HepG2 (cell line): ENCODE measurements around the gene ALDOA. TPM values are rescaled to one million over a fixed set of nuclear protein-coding genes. Genes with fewer than 3 reads are reported as not detected.

Experiments
- ARNT ChIP-seq: fragments of 450-650 bp; IDR thresholded peaks from 2 replicates; pipeline ENCODE4 v1.6.1; 2017
- BCL6 ChIP-seq: IDR thresholded peaks from 2 replicates; pipeline ENCODE4 v1.6.1; 2016; ENCODE audit warnings: missing genetic modification reagents, missing compliant biosample characterization
- HCFC1 ChIP-seq: fragments of 150-350 bp; IDR thresholded peaks from 2 replicates; pipeline ENCODE4 v1.6.1; 2014; ENCODE audit warnings: low read depth, low read length
- MBD4 ChIP-seq: IDR thresholded peaks from 2 replicates; pipeline ENCODE4 v1.6.1; 2012; ENCODE audit warnings: low read length, inconsistent platforms, borderline replicate concordance
- NFRKB ChIP-seq: fragments of 450-650 bp; IDR thresholded peaks from 2 replicates; pipeline ENCODE4 v1.6.1; 2017
- RFX5 ChIP-seq: IDR thresholded peaks from 2 replicates; pipeline ENCODE4 v1.6.1; 2011; ENCODE audit warnings: low read depth, low read length, improper control_type of control experiment
- SALL2 ChIP-seq: sonication (generic); formaldehyde crosslinking; IDR thresholded peaks from 2 replicates; pipeline ENCODE4 v1.8.1; 2023; ENCODE audit warnings: mild to moderate bottlenecking, missing genetic modification reagents, inconsistent platforms
- TBX3 ChIP-seq: fragments of 450-650 bp; IDR thresholded peaks from 2 replicates; pipeline ENCODE4 v1.6.1; 2017; ENCODE audit warnings: antibody characterized with exemption, mild to moderate bottlenecking, inconsistent platforms, borderline replicate concordance
- TMF1 ChIP-seq: sonication (generic); formaldehyde crosslinking; IDR thresholded peaks from 2 replicates; pipeline ENCODE4 v1.8.1; 2022; ENCODE audit warnings: low read depth, missing genetic modification reagents
- ZFP36L2 ChIP-seq: sonication (generic); formaldehyde crosslinking; IDR thresholded peaks from 2 replicates; pipeline ENCODE4 v1.4.0; 2020; ENCODE audit warnings: missing genetic modification reagents
- ZNF790 ChIP-seq: sonication (generic); formaldehyde crosslinking; IDR thresholded peaks from 2 replicates; pipeline ENCODE4 v1.8.0; 2022; ENCODE audit warnings: missing genetic modification reagents, mild to moderate bottlenecking, borderline replicate concordance
- polyA plus RNA-seq, 8 experiments: library from polyadenylated mRNA; depleted of rRNA in 3 of 8; stranded (reverse) in 7 of 8; unstranded in 1 of 8; fragments of >200 nt; fragmentation: Illumina TruSeq in 4 of 8; extraction: Trizol in 4 of 8; gene quantifications; 2 replicates each; pipeline versions ENCODE4 v1.2.1 to v1.2.3, GENCODE V29; 2011 to 2016; ENCODE audit warnings: low read depth in 4 of 8, missing spikeins in 1 of 8, mixed read lengths in 1 of 8; ENCODE audit not compliant: insufficient read depth in 1 of 8
- total RNA-seq, 5 experiments: library from RNA; depleted of rRNA; stranded (reverse); fragments of >200 nt; fragmentation: Illumina TruSeq; extraction: Trizol; gene quantifications; 2 replicates each; pipeline ENCODE4 v1.2.3, GENCODE V29; 2016; ENCODE audit warnings: low read depth in 1 of 5
- TF ChIP-seq, protein P1 (sequence below): IDR thresholded peaks from 2 replicates; pipeline ENCODE4 v1.6.1; 2016; ENCODE audit warnings: mild to moderate bottlenecking
- TF ChIP-seq, protein P2 (sequence below): sonication (generic); formaldehyde crosslinking; IDR thresholded peaks from 2 replicates; pipeline ENCODE4 v1.9.0; 2022; ENCODE audit warnings: missing genetic modification reagents, mild to moderate bottlenecking, borderline replicate concordance
- TF ChIP-seq, protein P3 (sequence below): IDR thresholded peaks from 2 replicates; pipeline ENCODE4 v1.6.1; 2012; ENCODE audit warnings: inconsistent platforms
- TF ChIP-seq, protein P4 (sequence below): IDR thresholded peaks from 2 replicates; pipeline ENCODE4 v1.6.1; 2016; ENCODE audit warnings: low read depth, missing genetic modification reagents, missing compliant biosample characterization
- TF ChIP-seq, protein P5 (sequence below): sonication (generic); formaldehyde crosslinking; IDR thresholded peaks from 2 replicates; pipeline ENCODE4 v1.4.0; 2020; ENCODE audit warnings: missing genetic modification reagents, mild to moderate bottlenecking, borderline replicate concordance
- TF ChIP-seq, protein P6 (sequence below): sonication (generic); formaldehyde crosslinking; conservative IDR thresholded peaks from 2 replicates; pipeline ENCODE4 v1.8.1; 2023; ENCODE audit warnings: missing genetic modification reagents
- TF ChIP-seq, protein P7 (sequence below): sonication (generic); formaldehyde crosslinking; IDR thresholded peaks from 2 replicates; pipeline ENCODE4 v1.4.0; 2020; ENCODE audit warnings: missing genetic modification reagents, low read depth, mild to moderate bottlenecking, borderline replicate concordance

Gene ALDOA
- total and polyA plus RNA-seq, 2 of the 13 experiments (the other 11 are each of a cell fraction or from before 2014, with no cell fraction given), result 925 to 1,884 TPM

DNA sequence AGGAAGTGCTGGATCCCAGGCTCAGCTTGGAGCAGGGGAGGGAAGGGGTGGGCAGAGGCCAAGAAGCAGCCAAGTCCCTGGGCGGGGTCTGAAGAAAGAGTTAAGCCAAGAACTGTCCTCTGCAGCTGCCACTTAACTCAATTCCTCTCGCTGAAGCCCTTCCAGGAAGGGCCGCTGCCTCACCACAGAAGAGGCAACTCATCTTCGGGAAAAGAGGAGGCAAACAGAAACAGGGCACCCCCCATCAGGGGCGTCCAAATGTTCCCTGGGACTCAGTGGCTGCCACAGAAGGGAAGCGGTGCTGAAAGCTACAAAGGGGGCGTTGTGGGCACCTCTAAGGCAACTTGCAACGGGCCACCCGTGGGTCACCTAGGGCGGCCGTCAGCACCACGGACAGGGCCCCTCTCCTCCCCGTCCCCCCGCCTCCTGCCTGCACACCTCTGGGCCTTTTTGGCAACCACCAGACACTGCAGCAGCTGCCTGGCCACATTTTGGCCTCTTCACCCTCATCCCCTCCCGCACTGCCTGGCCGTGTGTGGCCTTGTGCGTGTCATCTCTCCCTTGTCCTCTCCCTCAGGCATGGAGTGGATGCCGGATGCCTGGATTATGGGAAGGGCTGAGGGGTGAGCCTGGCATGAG is 37.0 kb upstream of the ALDOA start (continued):
- TF ChIP-seq, protein P1, sequence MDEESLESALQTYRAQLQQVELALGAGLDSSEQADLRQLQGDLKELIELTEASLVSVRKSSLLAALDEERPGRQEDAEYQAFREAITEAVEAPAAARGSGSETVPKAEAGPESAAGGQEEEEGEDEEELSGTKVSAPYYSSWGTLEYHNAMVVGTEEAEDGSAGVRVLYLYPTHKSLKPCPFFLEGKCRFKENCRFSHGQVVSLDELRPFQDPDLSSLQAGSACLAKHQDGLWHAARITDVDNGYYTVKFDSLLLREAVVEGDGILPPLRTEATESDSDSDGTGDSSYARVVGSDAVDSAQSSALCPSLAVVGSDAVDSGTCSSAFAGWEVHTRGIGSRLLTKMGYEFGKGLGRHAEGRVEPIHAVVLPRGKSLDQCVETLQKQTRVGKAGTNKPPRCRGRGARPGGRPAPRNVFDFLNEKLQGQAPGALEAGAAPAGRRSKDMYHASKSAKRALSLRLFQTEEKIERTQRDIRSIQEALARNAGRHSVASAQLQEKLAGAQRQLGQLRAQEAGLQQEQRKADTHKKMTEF (CRISPR knock-in tag), result peak; percentile 42; the same call in 1 of the 2 replicates
- TF ChIP-seq SALL2 (CRISPR knock-in tag) (no peak), ZFP36L2 (CRISPR knock-in tag) (no peak), ARNT (no peak), ZNF790 (CRISPR knock-in tag) (no peak), BCL6 (CRISPR knock-in tag) (no peak), TMF1 (CRISPR knock-in tag) (peak; percentile 77), HCFC1 (no peak), MBD4 (no peak), TBX3 (no peak), RFX5 (no peak), NFRKB (no peak)
- TF ChIP-seq, protein P2, sequence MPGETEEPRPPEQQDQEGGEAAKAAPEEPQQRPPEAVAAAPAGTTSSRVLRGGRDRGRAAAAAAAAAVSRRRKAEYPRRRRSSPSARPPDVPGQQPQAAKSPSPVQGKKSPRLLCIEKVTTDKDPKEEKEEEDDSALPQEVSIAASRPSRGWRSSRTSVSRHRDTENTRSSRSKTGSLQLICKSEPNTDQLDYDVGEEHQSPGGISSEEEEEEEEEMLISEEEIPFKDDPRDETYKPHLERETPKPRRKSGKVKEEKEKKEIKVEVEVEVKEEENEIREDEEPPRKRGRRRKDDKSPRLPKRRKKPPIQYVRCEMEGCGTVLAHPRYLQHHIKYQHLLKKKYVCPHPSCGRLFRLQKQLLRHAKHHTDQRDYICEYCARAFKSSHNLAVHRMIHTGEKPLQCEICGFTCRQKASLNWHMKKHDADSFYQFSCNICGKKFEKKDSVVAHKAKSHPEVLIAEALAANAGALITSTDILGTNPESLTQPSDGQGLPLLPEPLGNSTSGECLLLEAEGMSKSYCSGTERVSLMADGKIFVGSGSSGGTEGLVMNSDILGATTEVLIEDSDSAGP (CRISPR knock-in tag), result peak; percentile 28; the same call in 1 of the 2 replicates
- TF ChIP-seq, protein P3, sequence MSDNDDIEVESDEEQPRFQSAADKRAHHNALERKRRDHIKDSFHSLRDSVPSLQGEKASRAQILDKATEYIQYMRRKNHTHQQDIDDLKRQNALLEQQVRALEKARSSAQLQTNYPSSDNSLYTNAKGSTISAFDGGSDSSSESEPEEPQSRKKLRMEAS, result no peak
- TF ChIP-seq, protein P4, sequence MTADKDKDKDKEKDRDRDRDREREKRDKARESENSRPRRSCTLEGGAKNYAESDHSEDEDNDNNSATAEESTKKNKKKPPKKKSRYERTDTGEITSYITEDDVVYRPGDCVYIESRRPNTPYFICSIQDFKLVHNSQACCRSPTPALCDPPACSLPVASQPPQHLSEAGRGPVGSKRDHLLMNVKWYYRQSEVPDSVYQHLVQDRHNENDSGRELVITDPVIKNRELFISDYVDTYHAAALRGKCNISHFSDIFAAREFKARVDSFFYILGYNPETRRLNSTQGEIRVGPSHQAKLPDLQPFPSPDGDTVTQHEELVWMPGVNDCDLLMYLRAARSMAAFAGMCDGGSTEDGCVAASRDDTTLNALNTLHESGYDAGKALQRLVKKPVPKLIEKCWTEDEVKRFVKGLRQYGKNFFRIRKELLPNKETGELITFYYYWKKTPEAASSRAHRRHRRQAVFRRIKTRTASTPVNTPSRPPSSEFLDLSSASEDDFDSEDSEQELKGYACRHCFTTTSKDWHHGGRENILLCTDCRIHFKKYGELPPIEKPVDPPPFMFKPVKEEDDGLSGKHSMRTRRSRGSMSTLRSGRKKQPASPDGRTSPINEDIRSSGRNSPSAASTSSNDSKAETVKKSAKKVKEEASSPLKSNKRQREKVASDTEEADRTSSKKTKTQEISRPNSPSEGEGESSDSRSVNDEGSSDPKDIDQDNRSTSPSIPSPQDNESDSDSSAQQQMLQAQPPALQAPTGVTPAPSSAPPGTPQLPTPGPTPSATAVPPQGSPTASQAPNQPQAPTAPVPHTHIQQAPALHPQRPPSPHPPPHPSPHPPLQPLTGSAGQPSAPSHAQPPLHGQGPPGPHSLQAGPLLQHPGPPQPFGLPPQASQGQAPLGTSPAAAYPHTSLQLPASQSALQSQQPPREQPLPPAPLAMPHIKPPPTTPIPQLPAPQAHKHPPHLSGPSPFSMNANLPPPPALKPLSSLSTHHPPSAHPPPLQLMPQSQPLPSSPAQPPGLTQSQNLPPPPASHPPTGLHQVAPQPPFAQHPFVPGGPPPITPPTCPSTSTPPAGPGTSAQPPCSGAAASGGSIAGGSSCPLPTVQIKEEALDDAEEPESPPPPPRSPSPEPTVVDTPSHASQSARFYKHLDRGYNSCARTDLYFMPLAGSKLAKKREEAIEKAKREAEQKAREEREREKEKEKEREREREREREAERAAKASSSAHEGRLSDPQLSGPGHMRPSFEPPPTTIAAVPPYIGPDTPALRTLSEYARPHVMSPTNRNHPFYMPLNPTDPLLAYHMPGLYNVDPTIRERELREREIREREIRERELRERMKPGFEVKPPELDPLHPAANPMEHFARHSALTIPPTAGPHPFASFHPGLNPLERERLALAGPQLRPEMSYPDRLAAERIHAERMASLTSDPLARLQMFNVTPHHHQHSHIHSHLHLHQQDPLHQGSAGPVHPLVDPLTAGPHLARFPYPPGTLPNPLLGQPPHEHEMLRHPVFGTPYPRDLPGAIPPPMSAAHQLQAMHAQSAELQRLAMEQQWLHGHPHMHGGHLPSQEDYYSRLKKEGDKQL (CRISPR knock-in tag), result no peak
- TF ChIP-seq, protein P5, sequence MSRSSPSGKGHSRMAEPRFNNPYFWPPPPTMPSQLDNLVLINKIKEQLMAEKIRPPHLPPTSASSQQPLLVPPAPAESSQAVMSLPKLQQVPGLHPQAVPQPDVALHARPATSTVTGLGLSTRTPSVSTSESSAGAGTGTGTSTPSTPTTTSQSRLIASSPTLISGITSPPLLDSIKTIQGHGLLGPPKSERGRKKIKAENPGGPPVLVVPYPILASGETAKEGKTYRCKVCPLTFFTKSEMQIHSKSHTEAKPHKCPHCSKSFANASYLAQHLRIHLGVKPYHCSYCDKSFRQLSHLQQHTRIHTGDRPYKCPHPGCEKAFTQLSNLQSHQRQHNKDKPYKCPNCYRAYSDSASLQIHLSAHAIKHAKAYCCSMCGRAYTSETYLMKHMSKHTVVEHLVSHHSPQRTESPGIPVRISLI (CRISPR knock-in tag), result no peak
- TF ChIP-seq, protein P6, sequence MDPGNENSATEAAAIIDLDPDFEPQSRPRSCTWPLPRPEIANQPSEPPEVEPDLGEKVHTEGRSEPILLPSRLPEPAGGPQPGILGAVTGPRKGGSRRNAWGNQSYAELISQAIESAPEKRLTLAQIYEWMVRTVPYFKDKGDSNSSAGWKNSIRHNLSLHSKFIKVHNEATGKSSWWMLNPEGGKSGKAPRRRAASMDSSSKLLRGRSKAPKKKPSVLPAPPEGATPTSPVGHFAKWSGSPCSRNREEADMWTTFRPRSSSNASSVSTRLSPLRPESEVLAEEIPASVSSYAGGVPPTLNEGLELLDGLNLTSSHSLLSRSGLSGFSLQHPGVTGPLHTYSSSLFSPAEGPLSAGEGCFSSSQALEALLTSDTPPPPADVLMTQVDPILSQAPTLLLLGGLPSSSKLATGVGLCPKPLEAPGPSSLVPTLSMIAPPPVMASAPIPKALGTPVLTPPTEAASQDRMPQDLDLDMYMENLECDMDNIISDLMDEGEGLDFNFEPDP (CRISPR knock-in tag), result 0 out of 2 replicates have a peak, but pooled peaks have one; percentile 94
- TF ChIP-seq, protein P7, sequence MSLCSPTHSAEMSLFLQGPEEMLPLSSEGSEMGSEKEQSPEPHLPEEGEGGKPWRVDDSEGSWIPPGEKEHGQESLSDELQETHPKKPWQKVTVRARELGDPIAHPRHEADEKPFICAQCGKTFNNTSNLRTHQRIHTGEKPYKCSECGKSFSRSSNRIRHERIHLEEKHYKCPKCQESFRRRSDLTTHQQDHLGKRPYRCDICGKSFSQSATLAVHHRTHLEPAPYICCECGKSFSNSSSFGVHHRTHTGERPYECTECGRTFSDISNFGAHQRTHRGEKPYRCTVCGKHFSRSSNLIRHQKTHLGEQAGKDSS (CRISPR knock-in tag), result no peak
